Sigmoid colon (tissue), 7 donors: Measurements from ENCODE around the gene KIRREL3. TPM values are rescaled to one million over a fixed set of nuclear protein-coding genes. Genes with fewer than 3 reads are reported as not detected.

Experiments used
- DNase-seq: peaks from one replicate; pipeline ENCODE4 v3.0.0-alpha.2; 2019
- H3K27ac ChIP-seq, 4 donors: fragments of 200-600 bp; sonication (generic); one replicate each; pipeline ENCODE4 v1.5.1; 2016 to 2019; ENCODE audit warnings: mild to moderate bottlenecking in 1 of 4
- H3K27me3 ChIP-seq, 3 donors: fragments of 200-600 bp; sonication (generic); one replicate each; pipeline ENCODE4 v1.5.1; 2019; ENCODE audit warnings: mild to moderate bottlenecking in 1 of 3
- H3K36me3 ChIP-seq, 4 donors: fragments of 200-600 bp; sonication (generic); one replicate each; pipeline ENCODE4 v1.5.1; 2016 to 2019
- H3K4me1 ChIP-seq, 4 donors: fragments of 200-600 bp; sonication (generic); one replicate each; pipeline ENCODE4 v1.5.1; 2017 to 2019
- H3K4me3 ChIP-seq, 4 donors: fragments of 200-600 bp; sonication (generic); one replicate each; pipeline ENCODE4 v1.5.1; 2017 to 2019; ENCODE audit warnings: mild to moderate bottlenecking in 2 of 4, moderate library complexity in 1 of 4
- H3K9me3 ChIP-seq, 4 donors: fragments of 200-600 bp in 3 of 4; sonication (generic) in 3 of 4; one replicate each; pipeline versions ENCODE4 v1.5.1 to v1.6.1; 2013 to 2019
- CTCF ChIP-seq, 4 experiments: fragments of 450-650 bp in 3 of 4; fragments of 200-600 bp in 1 of 4; IDR thresholded peaks; one replicate each; pipeline ENCODE4 v1.5.1; 2016 to 2019; ENCODE audit warnings: antibody characterized with exemption in 4 of 4, mild to moderate bottlenecking in 3 of 4, moderate library complexity in 2 of 4
- EP300 ChIP-seq, 4 donors: sonication (generic); formaldehyde crosslinking; IDR thresholded peaks; one replicate each; pipeline ENCODE4 v1.6.1; 2017; ENCODE audit warnings: antibody characterized with exemption in 4 of 4
- POLR2A ChIP-seq, 2 donors: fragments of 450-650 bp; IDR thresholded peaks; one replicate each; pipeline ENCODE4 v1.6.1; 2016; ENCODE audit warnings: antibody characterized with exemption in 2 of 2, mild to moderate bottlenecking in 2 of 2, moderate library complexity in 2 of 2
- POLR2AphosphoS5 ChIP-seq, 4 donors: sonication (generic); formaldehyde crosslinking; IDR thresholded peaks; one replicate each; pipeline ENCODE4 v1.6.1; 2017; ENCODE audit warnings: antibody characterized with exemption in 4 of 4
- WGBS, 2 donors: extraction: QIAGEN DNeasy Blood & Tissue Kit; methylation state at CpG; one replicate each; pipeline ENCODE4 v1.1.7; 2013; 5-methylcytosine and 5-hydroxymethylcytosine counted together
- intact Hi-C: fragments of 100-400 bp; cut with DNase I; formaldehyde crosslinking; loops from one replicate; pipeline ENCODE4 v1.15.1; 2023
- polyA plus RNA-seq, 3 donors: library from polyadenylated mRNA; stranded (reverse); fragments of 200-250 nt; gene quantifications; one replicate each; pipeline ENCODE4 v1.2.3, GENCODE V29; 2013
- total RNA-seq, 4 donors: library from RNA; depleted of rRNA; stranded (reverse); fragments of >200 nt; gene quantifications; one replicate each; pipeline ENCODE4 v1.1.0, GENCODE V29; 2016
- donor health status: healthy with polysubstance abuse.
- donor health status: Bipolar disorder and iron deficiency.
- donor health status: healthy.

KIRREL3 gene
- total and polyA plus RNA-seq, 7 donors: under 0.01 to 3.3 (median 1.0) TPM

- no peak overlapping the region for H3K4me3 ChIP-seq
- 58 to 62% methylated on average over 5 of the region's 5 CpGs for WGBS, 2 donors
- no peaks in the 10 kb centered on the region for H3K36me3 ChIP-seq
- peaks cover 0 to 4% (median 0%) of the 10 kb centered on the region in 4 donors for H3K4me1 ChIP-seq
- intact Hi-C loops: no loop called here
- DNase-seq: no peak
- no peaks in the 10 kb centered on the region for H3K27me3 ChIP-seq
- no peaks in the 10 kb centered on the region for H3K9me3 ChIP-seq
- H3K27ac ChIP-seq: no peak overlapping the region
- TF ChIP-seq POLR2A (IDR thresholded peaks at IDR 0.05): no peak
- TF ChIP-seq CTCF (IDR thresholded peaks at IDR 0.05): no peak
These were observed 352.8 kb downstream of the KIRREL3 start for GRCh38 chr11:126647735-126648134.

GRCh38 chr11:126646701-126647557 lies 353.6 kb downstream of the KIRREL3 start:
- no peaks in the 10 kb centered on the region for H3K27me3 ChIP-seq
- no peak overlapping the region for H3K4me3 ChIP-seq
- 86 to 88% methylated on average over 10 of the region's 10 CpGs for WGBS, 2 donors
- DNase-seq: no peak
- no peaks in the 10 kb centered on the region for H3K36me3 ChIP-seq
- H3K27ac ChIP-seq: no peak overlapping the region
- H3K4me1 ChIP-seq: peaks cover 0 to 4% (median 0%) of the 10 kb centered on the region in 4 donors
- H3K9me3 ChIP-seq: no peaks in the 10 kb centered on the region
- TF ChIP-seq CTCF (IDR thresholded peaks at IDR 0.05) (no peak), POLR2A (IDR thresholded peaks at IDR 0.05) (no peak)
- intact Hi-C loops: no loop called here

DNA sequence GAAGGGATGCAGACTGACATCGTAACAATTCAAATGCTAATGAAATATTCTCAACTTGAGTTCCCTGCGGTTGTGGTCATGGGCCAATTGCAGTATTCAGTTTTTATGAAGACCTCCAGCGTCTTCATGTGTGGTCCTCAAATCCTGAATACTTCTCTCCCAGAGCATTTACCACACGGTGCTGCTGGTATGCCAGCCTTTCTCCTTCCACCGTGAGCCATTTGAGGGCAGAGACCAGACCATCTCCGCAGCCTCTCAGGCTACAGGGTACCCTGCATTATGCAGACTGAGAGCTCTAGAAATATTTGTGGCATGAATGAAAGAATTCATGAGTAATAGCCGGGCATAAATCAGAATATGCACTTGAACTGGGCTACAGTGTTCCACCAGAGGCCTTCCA lies 355.4 kb downstream of the KIRREL3 start:
- H3K4me1 ChIP-seq: peaks cover 0 to 4% (median 0%) of the 10 kb centered on the region in 4 donors
- TF ChIP-seq POLR2A (IDR thresholded peaks at IDR 0.05) (no peak), EP300 (IDR thresholded peaks at IDR 0.05) (no peak), CTCF (IDR thresholded peaks at IDR 0.05) (no peak), POLR2AphosphoS5 (IDR thresholded peaks at IDR 0.05) (no peak)
- H3K27me3 ChIP-seq: no peaks in the 10 kb centered on the region
- no peaks in the 10 kb centered on the region for H3K9me3 ChIP-seq
- intact Hi-C loops: no loop called here
- 81 to 90% methylated on average over 7 of the region's 7 CpGs for WGBS, 2 donors
- H3K27ac ChIP-seq: no peak overlapping the region
- no peak overlapping the region for H3K4me3 ChIP-seq
- no peak for DNase-seq
- H3K36me3 ChIP-seq: no peaks in the 10 kb centered on the region

DNA sequence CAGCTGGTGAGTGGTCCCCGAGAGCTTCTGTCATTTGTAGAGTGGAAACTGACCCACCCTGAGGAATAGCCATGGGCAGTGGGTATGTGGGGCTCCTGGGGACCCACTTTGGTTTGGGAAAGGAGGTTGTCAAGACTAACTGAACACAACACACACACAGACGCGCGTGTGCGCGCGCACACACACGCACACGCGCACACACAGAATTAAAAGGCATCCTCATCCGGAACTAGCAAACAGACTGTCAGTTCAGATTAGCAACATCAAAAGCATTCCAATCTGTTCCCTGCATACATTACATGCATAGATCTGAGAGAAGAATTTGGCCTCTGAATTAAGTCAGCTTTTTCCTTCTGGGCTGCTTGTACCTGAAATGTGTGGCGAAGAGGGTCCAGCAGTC lies 360.4 kb downstream of the KIRREL3 start:
- Histone ChIP-seq H3K4me1 (no peaks in the 10 kb centered on the region), H3K27ac (no peak overlapping the region), H3K9me3 (no peaks in the 10 kb centered on the region), H3K36me3 (no peaks in the 10 kb centered on the region), H3K27me3 (no peaks in the 10 kb centered on the region), H3K4me3 (no peak overlapping the region)
- TF ChIP-seq POLR2A (IDR thresholded peaks at IDR 0.05) (no peak), CTCF (IDR thresholded peaks at IDR 0.05) (no peak), EP300 (IDR thresholded peaks at IDR 0.05) (no peak), POLR2AphosphoS5 (IDR thresholded peaks at IDR 0.05) (no peak)
- WGBS, 2 donors: 81 to 92% methylated on average over 12 of the region's 12 CpGs
- DNase-seq: no peak
- intact Hi-C loops: no loop called here

GRCh38 chr11:126639692-126640091 lies 360.9 kb downstream of the KIRREL3 start:
- no peaks in the 10 kb centered on the region for H3K4me1 ChIP-seq
- no peaks in the 10 kb centered on the region for H3K27me3 ChIP-seq
- no peaks in the 10 kb centered on the region for H3K9me3 ChIP-seq
- H3K27ac ChIP-seq: no peak overlapping the region
- TF ChIP-seq EP300 (IDR thresholded peaks at IDR 0.05) (no peak), POLR2A (IDR thresholded peaks at IDR 0.05) (no peak), POLR2AphosphoS5 (IDR thresholded peaks at IDR 0.05) (no peak), CTCF (IDR thresholded peaks at IDR 0.05) (no peak)
- H3K4me3 ChIP-seq: no peak overlapping the region
- no peak for DNase-seq
- no peaks in the 10 kb centered on the region for H3K36me3 ChIP-seq
- 88 to 89% methylated on average over 3 of the region's 3 CpGs for WGBS, 2 donors
- intact Hi-C loops: no loop called here
